Astrocyte of the cerebellum (primary cell): ENCODE data around the gene MAML3.

Experiments used
- DNase-seq: peaks from one replicate; pipeline ENCODE4 v3.0.0-alpha.2; 2011; ENCODE audit warnings: low read depth
- H3K4me3 ChIP-seq: 2 replicates; pipeline ENCODE4 v1.5.1; 2011; ENCODE audit warnings: mild to moderate bottlenecking, low read depth, low read length, moderate library complexity
- CTCF ChIP-seq: IDR thresholded peaks from 2 replicates; pipeline ENCODE4 v1.5.1; 2012; ENCODE audit warnings: low read length, low read depth, moderate library complexity, mild to moderate bottlenecking; ENCODE audit errors: missing control alignments
- in situ Hi-C: cut with HindIII; loops from 2 replicates; pipeline ENCODE4 v1.10.0; 2017; ENCODE audit warnings: low sequenced_read_pairs

MAML3 gene

GRCh38 chr4:139754938-139755337, 399.0 kb downstream of the MAML3 start:
- no peak for TF ChIP-seq CTCF
- no peak for DNase-seq
- no peak overlapping the region for H3K4me3 ChIP-seq
- in situ Hi-C loops = loop anchor here (5.0 kb wide), 1 partner anchor 42 kb away; no protein-coding TSS in a partner anchor

GRCh38 chr4:139753686-139754085, 400.3 kb downstream of the MAML3 start:
- no peak overlapping the region for H3K4me3 ChIP-seq
- TF ChIP-seq CTCF = no peak
- in situ Hi-C loops = loop anchor here (5.0 kb wide), 1 partner anchor 44 kb away; no protein-coding TSS in a partner anchor
- no peak for DNase-seq

- no peak overlapping the region for H3K4me3 ChIP-seq
- in situ Hi-C loops = loop anchor here (5.0 kb wide), 1 partner anchor 47 kb away; no protein-coding TSS in a partner anchor
- no peak for DNase-seq
- TF ChIP-seq CTCF = no peak
These were observed 404.0 kb downstream of the MAML3 start for GRCh38 chr4:139749835-139750498.

- TF ChIP-seq CTCF = no peak
- in situ Hi-C loops = no loop called here
- no peak overlapping the region for H3K4me3 ChIP-seq
- DNase-seq = no peak
These were observed 404.6 kb downstream of the MAML3 start for GRCh38 chr4:139749338-139749737.

GRCh38 chr4:139746431-139747171, 407.4 kb downstream of the MAML3 start:
- H3K4me3 ChIP-seq = no peak overlapping the region
- in situ Hi-C loops = no loop called here
- DNase-seq = no peak
- no peak for TF ChIP-seq CTCF

GRCh38 chr4:139745111-139745639, 408.8 kb downstream of the MAML3 start:
- no peak for TF ChIP-seq CTCF
- no peak overlapping the region for H3K4me3 ChIP-seq
- DNase-seq = no peak
- in situ Hi-C loops = no loop called here
